Measurements from ENCODE around the gene NHERF2. TPM values are rescaled to one million over a fixed set of nuclear protein-coding genes. Genes with fewer than 3 reads are reported as not detected.

The NHERF2 gene
- total RNA-seq, 2 donors from 2014 or later, result 20.1 to 25.5 TPM

DNA sequence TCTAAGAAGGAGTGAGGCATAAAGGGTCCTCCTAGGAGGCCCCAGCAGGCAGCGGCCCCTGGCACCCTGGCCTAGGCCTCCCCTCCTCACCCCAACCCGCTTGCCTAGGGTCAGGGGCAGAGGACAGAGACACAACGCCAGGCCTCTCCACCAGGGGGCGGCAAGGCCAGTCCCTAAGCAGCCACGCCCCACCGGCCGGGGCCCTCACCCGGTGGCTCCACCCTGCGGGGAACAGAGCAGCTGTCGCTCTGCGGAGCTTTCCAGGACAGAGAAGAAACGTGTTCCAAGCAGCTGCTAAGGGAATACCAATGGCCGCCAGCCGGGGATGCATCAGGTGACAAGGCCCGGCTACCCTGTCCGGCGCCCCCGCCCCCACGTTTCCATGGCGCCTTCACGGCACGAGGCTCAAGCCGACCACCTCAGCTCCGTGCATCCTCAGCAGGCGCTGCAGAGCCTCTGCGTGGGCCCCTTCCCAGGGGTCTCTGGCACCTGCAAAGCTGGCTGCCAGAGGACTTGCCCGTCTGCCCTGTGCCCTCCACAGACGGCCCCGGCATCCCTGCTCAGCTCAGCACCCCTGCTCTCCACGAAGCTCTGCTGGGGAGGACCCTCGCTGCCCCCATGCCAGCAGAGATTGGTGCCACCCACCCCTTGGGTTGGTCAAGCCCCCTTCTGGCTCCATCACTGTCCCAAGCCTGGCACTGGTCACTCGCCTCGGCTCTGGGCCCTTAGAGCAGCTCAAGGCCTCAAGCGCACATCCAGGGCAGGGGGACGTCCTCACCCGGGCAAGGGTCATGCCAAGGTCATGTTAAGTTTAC lies 22.7 kb upstream of the NHERF2 start:
- Histone ChIP-seq H3K27me3 (ENCODE audit: control insufficient read depth, insufficient read depth, low read length, poor library complexity, severe bottlenecking) (no peaks in the 10 kb centered on the region), H3K27ac (ENCODE audit: low read depth, low read length) (peak overlapping the region; percentile 87), H3K9ac (ENCODE audit: extremely low read depth, low read length, poor library complexity, severe bottlenecking) (no peak overlapping the region), H3K4me1 (ENCODE audit: control insufficient read depth, insufficient read depth, low read length) (peaks cover 23% of the 10 kb centered on the region), H3K9me3 (ENCODE audit: control insufficient read depth, low read length) (no peaks in the 10 kb centered on the region), H3K4me3 (ENCODE audit: low read length) (no peak overlapping the region), H3K36me3 (ENCODE audit: control insufficient read depth, insufficient read depth, low read length) (peaks cover 39% of the 10 kb centered on the region)
- 40 to 46% methylated on average over 28 to 36 of the region's 36 CpGs for WGBS, 2 experiments (ENCODE audit: insufficient coverage in 1 of 2, insufficient read length in 1 of 2)
- H3K27me3 Mint-ChIP-seq (ENCODE audit: insufficient read depth), result no peaks in the 10 kb centered on the region
- peaks cover 23% of the 10 kb centered on the region for H3K36me3 Mint-ChIP-seq (ENCODE audit: low read depth)
- peak; percentile 99 for DNase-seq
- H3K4me3 Mint-ChIP-seq, result no peak overlapping the region
- H3K9me3 Mint-ChIP-seq, result no peaks in the 10 kb centered on the region
- H3K4me1 Mint-ChIP-seq, result peaks cover 19% of the 10 kb centered on the region
- TF ChIP-seq, protein P1, sequence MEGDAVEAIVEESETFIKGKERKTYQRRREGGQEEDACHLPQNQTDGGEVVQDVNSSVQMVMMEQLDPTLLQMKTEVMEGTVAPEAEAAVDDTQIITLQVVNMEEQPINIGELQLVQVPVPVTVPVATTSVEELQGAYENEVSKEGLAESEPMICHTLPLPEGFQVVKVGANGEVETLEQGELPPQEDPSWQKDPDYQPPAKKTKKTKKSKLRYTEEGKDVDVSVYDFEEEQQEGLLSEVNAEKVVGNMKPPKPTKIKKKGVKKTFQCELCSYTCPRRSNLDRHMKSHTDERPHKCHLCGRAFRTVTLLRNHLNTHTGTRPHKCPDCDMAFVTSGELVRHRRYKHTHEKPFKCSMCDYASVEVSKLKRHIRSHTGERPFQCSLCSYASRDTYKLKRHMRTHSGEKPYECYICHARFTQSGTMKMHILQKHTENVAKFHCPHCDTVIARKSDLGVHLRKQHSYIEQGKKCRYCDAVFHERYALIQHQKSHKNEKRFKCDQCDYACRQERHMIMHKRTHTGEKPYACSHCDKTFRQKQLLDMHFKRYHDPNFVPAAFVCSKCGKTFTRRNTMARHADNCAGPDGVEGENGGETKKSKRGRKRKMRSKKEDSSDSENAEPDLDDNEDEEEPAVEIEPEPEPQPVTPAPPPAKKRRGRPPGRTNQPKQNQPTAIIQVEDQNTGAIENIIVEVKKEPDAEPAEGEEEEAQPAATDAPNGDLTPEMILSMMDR (conservative IDR thresholded peaks at IDR 0.05), result peak; percentile 98
- no peak overlapping the region for H3K27ac Mint-ChIP-seq

GRCh38 chr16:2004795-2005517 lies 21.7 kb upstream of the NHERF2 start:
- H3K36me3 ChIP-seq (ENCODE audit: control insufficient read depth, insufficient read depth, low read length), result peaks cover 39% of the 10 kb centered on the region
- WGBS, 2 experiments (ENCODE audit: insufficient coverage in 1 of 2, insufficient read length in 1 of 2), result 90% methylated on average over 21 to 34 of the region's 34 CpGs
- no peak for DNase-seq
- peaks cover 23% of the 10 kb centered on the region for H3K36me3 Mint-ChIP-seq (ENCODE audit: low read depth)
- peaks cover 19% of the 10 kb centered on the region for H3K4me1 Mint-ChIP-seq
- no peaks in the 10 kb centered on the region for H3K27me3 Mint-ChIP-seq (ENCODE audit: insufficient read depth)
- H3K4me1 ChIP-seq (ENCODE audit: control insufficient read depth, insufficient read depth, low read length), result peaks cover 23% of the 10 kb centered on the region
- H3K9ac ChIP-seq (ENCODE audit: extremely low read depth, low read length, poor library complexity, severe bottlenecking), result no peak overlapping the region
- H3K27me3 ChIP-seq (ENCODE audit: control insufficient read depth, insufficient read depth, low read length, poor library complexity, severe bottlenecking), result no peaks in the 10 kb centered on the region
- H3K27ac Mint-ChIP-seq, result peak overlapping the region; percentile 13
- H3K9me3 Mint-ChIP-seq, result no peaks in the 10 kb centered on the region
- no peak overlapping the region for H3K4me3 Mint-ChIP-seq
- no peak overlapping the region for H3K27ac ChIP-seq (ENCODE audit: low read depth, low read length)
- no peak overlapping the region for H3K4me3 ChIP-seq (ENCODE audit: low read length)
- TF ChIP-seq, protein P1 (conservative IDR thresholded peaks at IDR 0.05), result no peak
- H3K9me3 ChIP-seq (ENCODE audit: control insufficient read depth, low read length), result no peaks in the 10 kb centered on the region

- Mint-ChIP-seq H3K36me3 (ENCODE audit: low read depth) (peaks cover 21% of the 10 kb centered on the region), H3K4me3 (no peak overlapping the region), H3K9me3 (no peaks in the 10 kb centered on the region), H3K27me3 (ENCODE audit: insufficient read depth) (no peaks in the 10 kb centered on the region), H3K27ac (no peak overlapping the region), H3K4me1 (peaks cover 23% of the 10 kb centered on the region)
- H3K27me3 ChIP-seq (ENCODE audit: control insufficient read depth, insufficient read depth, low read length, poor library complexity, severe bottlenecking), result no peaks in the 10 kb centered on the region
- no peak overlapping the region for H3K27ac ChIP-seq (ENCODE audit: low read depth, low read length)
- no peaks in the 10 kb centered on the region for H3K9me3 ChIP-seq (ENCODE audit: control insufficient read depth, low read length)
- H3K36me3 ChIP-seq (ENCODE audit: control insufficient read depth, insufficient read depth, low read length), result peaks cover 39% of the 10 kb centered on the region
- TF ChIP-seq, protein P1 (conservative IDR thresholded peaks at IDR 0.05), result peak; percentile 50
- peak; percentile 74 for DNase-seq
- H3K9ac ChIP-seq (ENCODE audit: extremely low read depth, low read length, poor library complexity, severe bottlenecking), result no peak overlapping the region
- no peak overlapping the region for H3K4me3 ChIP-seq (ENCODE audit: low read length)
- peaks cover 27% of the 10 kb centered on the region for H3K4me1 ChIP-seq (ENCODE audit: control insufficient read depth, insufficient read depth, low read length)
- WGBS, 2 experiments (ENCODE audit: insufficient coverage in 1 of 2, insufficient read length in 1 of 2), result 89 to 93% methylated on average over 20 to 21 of the region's 21 CpGs
Observed at GRCh38 chr16:2005646-2006045, 21.1 kb upstream of the NHERF2 start.

Data from endodermal cell (in vitro differentiated cells).